ENCODE data around the gene CMYA5. TPM values are rescaled to one million over a fixed set of nuclear protein-coding genes. Genes with fewer than 3 reads are reported as not detected.

Gene CMYA5
- total RNA-seq, 4 donors from 2014 or later: 15.8 to 49.4 (median 27.0) TPM

DNA sequence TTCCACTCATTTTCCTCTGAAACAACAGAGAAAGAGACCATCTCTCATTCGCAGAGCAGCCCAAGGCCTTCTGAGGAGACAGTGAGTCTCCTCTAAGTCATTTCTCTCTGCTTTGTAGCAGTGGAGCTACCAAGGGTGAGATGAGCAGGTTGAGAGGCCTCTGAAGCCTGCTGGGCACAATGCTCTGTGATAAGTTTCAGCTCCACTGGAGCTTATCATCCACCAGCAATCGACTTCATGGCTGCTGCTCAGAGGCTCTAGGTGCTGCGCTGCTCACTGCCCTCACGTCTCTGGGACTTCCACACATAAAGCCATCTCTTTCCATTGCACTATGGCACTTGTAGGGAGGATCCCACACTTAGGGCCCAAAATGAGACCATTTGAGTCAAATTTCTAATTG, 96.3 kb downstream of the CMYA5 start:
- Histone ChIP-seq H3K27ac (no peak overlapping the region), H3K4me3 (no peak overlapping the region), H3K4me1 (no peaks in the 10 kb centered on the region), H3K36me3 (no peaks in the 10 kb centered on the region), H3K9me3 (no peaks in the 10 kb centered on the region), H3K27me3 (no peaks in the 10 kb centered on the region)
- no peak for TF ChIP-seq POLR2A (IDR thresholded peaks at IDR 0.05)
- TF ChIP-seq, protein P1, sequence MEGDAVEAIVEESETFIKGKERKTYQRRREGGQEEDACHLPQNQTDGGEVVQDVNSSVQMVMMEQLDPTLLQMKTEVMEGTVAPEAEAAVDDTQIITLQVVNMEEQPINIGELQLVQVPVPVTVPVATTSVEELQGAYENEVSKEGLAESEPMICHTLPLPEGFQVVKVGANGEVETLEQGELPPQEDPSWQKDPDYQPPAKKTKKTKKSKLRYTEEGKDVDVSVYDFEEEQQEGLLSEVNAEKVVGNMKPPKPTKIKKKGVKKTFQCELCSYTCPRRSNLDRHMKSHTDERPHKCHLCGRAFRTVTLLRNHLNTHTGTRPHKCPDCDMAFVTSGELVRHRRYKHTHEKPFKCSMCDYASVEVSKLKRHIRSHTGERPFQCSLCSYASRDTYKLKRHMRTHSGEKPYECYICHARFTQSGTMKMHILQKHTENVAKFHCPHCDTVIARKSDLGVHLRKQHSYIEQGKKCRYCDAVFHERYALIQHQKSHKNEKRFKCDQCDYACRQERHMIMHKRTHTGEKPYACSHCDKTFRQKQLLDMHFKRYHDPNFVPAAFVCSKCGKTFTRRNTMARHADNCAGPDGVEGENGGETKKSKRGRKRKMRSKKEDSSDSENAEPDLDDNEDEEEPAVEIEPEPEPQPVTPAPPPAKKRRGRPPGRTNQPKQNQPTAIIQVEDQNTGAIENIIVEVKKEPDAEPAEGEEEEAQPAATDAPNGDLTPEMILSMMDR (IDR thresholded peaks at IDR 0.05): no peak
- intact Hi-C loops (cut with DNase I; ENCODE audit: low total_unique reads): no loop called here
- no peak for DNase-seq

DNA sequence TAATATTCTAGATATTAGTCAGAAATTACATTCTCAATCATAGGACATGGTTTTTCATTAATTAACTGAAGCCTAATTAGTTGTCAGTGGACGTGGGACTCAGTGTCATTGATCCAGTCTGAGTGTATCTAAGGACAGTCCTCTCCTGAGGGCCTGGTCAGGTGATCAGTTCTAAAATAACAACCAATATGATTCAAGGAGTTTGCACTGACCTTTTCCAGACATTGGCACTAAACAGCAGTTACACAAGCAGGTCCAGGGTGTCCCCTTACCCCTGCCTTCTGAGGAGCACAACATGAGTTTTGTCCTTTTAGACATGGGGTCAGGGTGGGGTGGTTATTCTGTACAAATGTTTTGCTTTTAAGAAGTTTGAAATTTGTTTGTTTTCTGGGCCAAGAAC, 97.8 kb downstream of the CMYA5 start:
- TF ChIP-seq, protein P1 (IDR thresholded peaks at IDR 0.05): no peak
- TF ChIP-seq POLR2A (IDR thresholded peaks at IDR 0.05): no peak
- H3K27me3 ChIP-seq: no peaks in the 10 kb centered on the region
- H3K4me1 ChIP-seq: no peaks in the 10 kb centered on the region
- intact Hi-C loops (cut with DNase I; ENCODE audit: low total_unique reads): no loop called here
- DNase-seq: no peak
- no peaks in the 10 kb centered on the region for H3K36me3 ChIP-seq
- no peaks in the 10 kb centered on the region for H3K9me3 ChIP-seq
- H3K27ac ChIP-seq: no peak overlapping the region
- H3K4me3 ChIP-seq: no peak overlapping the region

DNA sequence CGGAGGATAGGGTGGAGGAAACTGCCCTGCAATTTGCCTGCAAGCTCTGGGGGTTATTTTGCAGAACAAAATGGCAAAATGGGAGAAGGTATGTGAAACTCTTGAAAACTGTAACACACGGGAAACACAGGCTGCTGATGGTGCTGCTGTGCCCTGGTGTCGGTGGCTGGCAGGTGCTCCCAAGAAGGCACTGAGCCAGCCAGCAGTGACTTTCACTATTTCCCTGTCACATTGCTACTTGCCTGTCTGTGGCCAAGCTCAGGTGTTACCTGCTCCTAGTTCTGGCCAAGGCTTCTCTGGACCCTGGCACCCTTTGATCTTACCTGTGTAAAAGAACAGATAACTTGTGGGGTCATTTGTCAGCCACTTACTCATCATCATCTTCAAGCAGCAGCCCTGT, 102.2 kb downstream of the CMYA5 start:
- DNase-seq: no peak
- no peaks in the 10 kb centered on the region for H3K4me1 ChIP-seq
- no peaks in the 10 kb centered on the region for H3K36me3 ChIP-seq
- TF ChIP-seq POLR2A (IDR thresholded peaks at IDR 0.05): no peak
- TF ChIP-seq, protein P1 (IDR thresholded peaks at IDR 0.05): no peak
- H3K4me3 ChIP-seq: no peak overlapping the region
- H3K9me3 ChIP-seq: no peaks in the 10 kb centered on the region
- no peaks in the 10 kb centered on the region for H3K27me3 ChIP-seq
- intact Hi-C loops (cut with DNase I; ENCODE audit: low total_unique reads): no loop called here
- no peak overlapping the region for H3K27ac ChIP-seq

DNA sequence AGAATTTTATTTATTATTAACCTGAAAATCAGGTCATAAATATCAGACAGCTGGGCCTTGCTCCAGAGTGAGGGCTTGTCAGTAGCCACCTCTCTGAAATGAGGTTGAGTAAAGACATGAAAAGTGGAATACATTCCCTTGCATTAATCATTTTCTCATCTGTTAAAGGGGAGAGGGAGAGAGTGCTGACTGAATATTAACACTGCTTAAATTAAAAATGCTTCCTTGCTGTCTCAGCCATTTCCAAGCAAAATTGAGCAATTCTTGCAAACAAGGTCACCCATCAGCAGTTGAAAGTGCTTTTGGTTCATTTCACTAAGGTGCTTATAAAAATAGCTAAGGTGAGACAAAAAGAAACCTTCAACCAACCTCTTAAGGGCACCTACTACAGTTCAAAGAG, 102.8 kb downstream of the CMYA5 start:
- DNase-seq: no peak
- no peaks in the 10 kb centered on the region for H3K4me1 ChIP-seq
- H3K9me3 ChIP-seq: no peaks in the 10 kb centered on the region
- intact Hi-C loops (cut with DNase I; ENCODE audit: low total_unique reads): no loop called here
- H3K4me3 ChIP-seq: no peak overlapping the region
- H3K27me3 ChIP-seq: no peaks in the 10 kb centered on the region
- H3K27ac ChIP-seq: no peak overlapping the region
- no peaks in the 10 kb centered on the region for H3K36me3 ChIP-seq
- TF ChIP-seq POLR2A (IDR thresholded peaks at IDR 0.05): no peak
- TF ChIP-seq, protein P1 (IDR thresholded peaks at IDR 0.05): no peak

DNA sequence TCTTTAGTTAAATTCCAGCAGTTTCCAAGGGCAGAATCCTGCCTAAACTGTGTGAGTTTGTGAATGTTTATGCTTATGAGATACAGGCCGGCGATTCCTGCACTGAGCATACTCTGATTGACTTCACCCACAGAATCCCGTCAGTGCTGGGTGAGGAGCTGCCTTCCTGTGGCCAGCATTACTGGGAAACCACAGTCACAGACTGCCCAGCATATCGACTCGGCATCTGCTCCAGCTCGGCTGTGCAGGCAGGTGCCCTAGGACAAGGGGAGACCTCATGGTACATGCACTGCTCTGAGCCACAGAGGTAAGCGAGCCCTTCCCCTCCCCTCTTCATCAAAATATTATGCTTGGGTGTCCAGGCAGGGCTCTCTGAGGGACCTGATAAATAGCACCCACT, 103.7 kb downstream of the CMYA5 start:
- no peaks in the 10 kb centered on the region for H3K36me3 ChIP-seq
- DNase-seq: no peak
- no peak for TF ChIP-seq POLR2A (IDR thresholded peaks at IDR 0.05)
- TF ChIP-seq, protein P1 (IDR thresholded peaks at IDR 0.05): no peak
- no peaks in the 10 kb centered on the region for H3K27me3 ChIP-seq
- no peak overlapping the region for H3K27ac ChIP-seq
- intact Hi-C loops (cut with DNase I; ENCODE audit: low total_unique reads): no loop called here
- H3K4me1 ChIP-seq: no peaks in the 10 kb centered on the region
- H3K4me3 ChIP-seq: no peak overlapping the region
- H3K9me3 ChIP-seq: no peaks in the 10 kb centered on the region
